Nephron progenitor cell (in vitro differentiated cells): ENCODE results near the gene P2RY2.

ENCODE experiments used
- DNase-seq: peaks from one replicate; pipeline ENCODE4 v3.0.0; 2021
- H3K27ac Mint-ChIP-seq: 2 replicates; pipeline ENCODE4 v1.8.0; 2021; ENCODE audit warnings: mild to moderate bottlenecking, moderate library complexity, mixed read lengths
- H3K27me3 Mint-ChIP-seq: 2 replicates; pipeline ENCODE4 v1.8.0; 2021; ENCODE audit warnings: mild to moderate bottlenecking, low read depth, mixed read lengths; ENCODE audit not compliant: poor library complexity
- H3K36me3 Mint-ChIP-seq: 2 replicates; pipeline ENCODE4 v1.8.0; 2021; ENCODE audit warnings: low read depth, mixed read lengths
- H3K4me1 Mint-ChIP-seq: 2 replicates; pipeline ENCODE4 v1.8.0; 2021; ENCODE audit warnings: mixed read lengths
- H3K4me3 Mint-ChIP-seq: 2 replicates; pipeline ENCODE4 v1.8.0; 2021; ENCODE audit warnings: mild to moderate bottlenecking, moderate library complexity, mixed read lengths
- H3K9me3 Mint-ChIP-seq: 2 replicates; pipeline ENCODE4 v1.8.0; 2021; ENCODE audit warnings: mild to moderate bottlenecking, moderate library complexity, mixed read lengths
- TF ChIP-seq, protein P1 (sequence below): fragments of 200-600 bp; sonication (generic); IDR thresholded peaks from 2 replicates; pipeline ENCODE4 v1.5.0; 2021; ENCODE audit warnings: antibody characterized with exemption

Gene P2RY2

DNA sequence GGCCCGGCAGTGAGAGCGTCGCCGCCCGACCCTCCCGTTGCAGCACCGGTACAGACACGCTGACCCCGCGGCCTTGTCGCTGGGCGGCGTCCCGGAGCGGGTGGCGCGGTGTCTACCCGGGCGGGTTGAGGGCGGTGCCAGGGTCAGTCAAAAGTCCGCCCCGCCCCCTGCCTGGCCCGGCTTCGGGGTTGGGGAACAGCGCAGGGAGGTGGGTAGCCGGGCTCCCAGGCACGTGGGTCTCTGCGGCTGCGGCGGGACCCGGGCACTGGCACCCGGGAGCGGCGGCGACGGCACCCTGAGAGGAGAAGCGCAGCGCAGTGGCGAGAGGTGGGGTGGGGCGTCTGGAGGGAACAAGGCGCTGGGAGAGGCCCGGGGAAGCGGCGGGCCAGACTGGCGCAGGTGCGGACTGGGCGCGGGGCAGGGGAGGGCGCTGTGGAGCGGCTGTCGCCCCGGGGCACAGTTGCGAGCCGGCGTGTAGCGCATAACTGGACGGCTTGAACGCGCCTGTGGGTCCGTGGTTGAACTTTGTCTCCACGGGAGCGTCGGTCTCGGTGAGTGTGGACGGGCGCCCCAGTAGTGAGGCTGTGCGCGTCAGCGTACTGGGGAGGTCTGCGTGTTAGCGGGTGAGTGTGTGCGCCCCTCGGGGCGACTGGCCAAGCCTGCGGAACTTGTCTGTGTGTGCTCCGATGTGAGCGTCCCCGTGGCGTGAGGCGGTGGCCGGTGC lies at the start of gene P2RY2:
Gene P2RY2, plus strand, starts transcription at position 176 of the 724 bp plus-strand sequence. CDS start 15,879 bp downstream, outside the sequence.
- H3K4me1 Mint-ChIP-seq = peaks cover 58% of the 10 kb centered on the region
- TF ChIP-seq, protein P1, sequence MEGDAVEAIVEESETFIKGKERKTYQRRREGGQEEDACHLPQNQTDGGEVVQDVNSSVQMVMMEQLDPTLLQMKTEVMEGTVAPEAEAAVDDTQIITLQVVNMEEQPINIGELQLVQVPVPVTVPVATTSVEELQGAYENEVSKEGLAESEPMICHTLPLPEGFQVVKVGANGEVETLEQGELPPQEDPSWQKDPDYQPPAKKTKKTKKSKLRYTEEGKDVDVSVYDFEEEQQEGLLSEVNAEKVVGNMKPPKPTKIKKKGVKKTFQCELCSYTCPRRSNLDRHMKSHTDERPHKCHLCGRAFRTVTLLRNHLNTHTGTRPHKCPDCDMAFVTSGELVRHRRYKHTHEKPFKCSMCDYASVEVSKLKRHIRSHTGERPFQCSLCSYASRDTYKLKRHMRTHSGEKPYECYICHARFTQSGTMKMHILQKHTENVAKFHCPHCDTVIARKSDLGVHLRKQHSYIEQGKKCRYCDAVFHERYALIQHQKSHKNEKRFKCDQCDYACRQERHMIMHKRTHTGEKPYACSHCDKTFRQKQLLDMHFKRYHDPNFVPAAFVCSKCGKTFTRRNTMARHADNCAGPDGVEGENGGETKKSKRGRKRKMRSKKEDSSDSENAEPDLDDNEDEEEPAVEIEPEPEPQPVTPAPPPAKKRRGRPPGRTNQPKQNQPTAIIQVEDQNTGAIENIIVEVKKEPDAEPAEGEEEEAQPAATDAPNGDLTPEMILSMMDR = peak; percentile 45
- H3K9me3 Mint-ChIP-seq = no peaks in the 10 kb centered on the region
- DNase-seq = peak; percentile 87
- H3K27me3 Mint-ChIP-seq = peaks cover 43% of the 10 kb centered on the region
- no peaks in the 10 kb centered on the region for H3K36me3 Mint-ChIP-seq
- peak within 1 kb of the TSS; percentile 81 for H3K4me3 Mint-ChIP-seq
- H3K27ac Mint-ChIP-seq = no peak within 1 kb of the TSS

DNA sequence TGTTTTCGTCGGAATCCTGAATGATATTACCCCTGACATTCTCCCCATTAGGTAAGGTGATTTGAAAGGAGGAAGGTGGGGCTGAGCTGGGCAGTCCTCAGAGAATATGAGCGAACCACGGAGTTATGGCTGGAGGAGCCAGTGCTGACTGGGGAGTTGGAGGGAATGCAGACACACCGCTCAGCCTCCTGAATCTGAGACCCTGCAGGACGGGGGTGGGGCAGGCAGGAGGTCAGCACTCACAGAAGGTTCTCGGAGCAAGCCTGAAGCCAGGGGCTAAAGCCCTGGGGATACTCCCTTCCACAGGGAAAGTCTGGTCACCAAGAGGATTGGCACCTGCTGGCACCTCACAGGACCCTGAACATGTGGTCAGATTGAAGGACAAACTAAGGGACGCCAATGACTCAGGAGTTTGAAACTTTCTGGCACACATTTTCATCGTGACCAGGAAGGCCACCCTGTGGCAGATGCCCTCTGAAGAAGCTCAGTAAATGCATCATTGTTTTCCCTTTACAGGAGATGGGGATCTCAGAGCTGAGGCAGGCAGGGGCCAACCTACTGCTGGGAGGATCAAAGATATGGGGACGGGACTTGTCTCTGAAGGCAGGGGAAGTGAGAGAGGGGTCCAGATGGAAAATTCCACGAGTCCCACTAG lies 49.0 kb upstream of the P2RY2 start:
- peaks cover 15% of the 10 kb centered on the region for H3K27me3 Mint-ChIP-seq
- H3K9me3 Mint-ChIP-seq = no peaks in the 10 kb centered on the region
- no peaks in the 10 kb centered on the region for H3K36me3 Mint-ChIP-seq
- H3K4me1 Mint-ChIP-seq = peaks cover 35% of the 10 kb centered on the region
- TF ChIP-seq, protein P1 = no peak
- peak; percentile 24 for DNase-seq
- H3K27ac Mint-ChIP-seq = no peak overlapping the region
- H3K4me3 Mint-ChIP-seq = no peak overlapping the region

DNA sequence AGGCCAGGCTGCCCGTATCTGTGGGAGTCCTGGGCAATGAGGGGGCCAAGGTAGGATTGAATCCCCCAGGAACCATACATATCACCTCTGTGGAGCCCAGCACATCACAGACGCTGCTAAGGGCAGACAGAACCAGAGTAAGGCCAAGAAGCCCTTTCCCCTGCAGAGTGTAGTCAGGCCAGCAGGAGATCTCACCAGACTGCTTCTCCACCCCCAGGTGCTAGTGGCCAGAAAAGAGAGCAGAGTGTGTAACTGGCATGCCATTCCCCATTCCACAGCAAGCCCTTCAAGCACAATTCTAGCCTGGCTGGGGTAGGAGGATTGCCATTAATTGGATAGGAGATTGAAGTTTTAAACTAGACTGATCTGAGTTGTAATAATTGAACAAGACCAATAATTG lies 47.9 kb upstream of the P2RY2 start:
- Mint-ChIP-seq H3K4me3 (no peak overlapping the region), H3K4me1 (peaks cover 32% of the 10 kb centered on the region), H3K27ac (no peak overlapping the region), H3K27me3 (peaks cover 12% of the 10 kb centered on the region), H3K9me3 (no peaks in the 10 kb centered on the region), H3K36me3 (no peaks in the 10 kb centered on the region)
- TF ChIP-seq, protein P1 = no peak
- DNase-seq = no peak

DNA sequence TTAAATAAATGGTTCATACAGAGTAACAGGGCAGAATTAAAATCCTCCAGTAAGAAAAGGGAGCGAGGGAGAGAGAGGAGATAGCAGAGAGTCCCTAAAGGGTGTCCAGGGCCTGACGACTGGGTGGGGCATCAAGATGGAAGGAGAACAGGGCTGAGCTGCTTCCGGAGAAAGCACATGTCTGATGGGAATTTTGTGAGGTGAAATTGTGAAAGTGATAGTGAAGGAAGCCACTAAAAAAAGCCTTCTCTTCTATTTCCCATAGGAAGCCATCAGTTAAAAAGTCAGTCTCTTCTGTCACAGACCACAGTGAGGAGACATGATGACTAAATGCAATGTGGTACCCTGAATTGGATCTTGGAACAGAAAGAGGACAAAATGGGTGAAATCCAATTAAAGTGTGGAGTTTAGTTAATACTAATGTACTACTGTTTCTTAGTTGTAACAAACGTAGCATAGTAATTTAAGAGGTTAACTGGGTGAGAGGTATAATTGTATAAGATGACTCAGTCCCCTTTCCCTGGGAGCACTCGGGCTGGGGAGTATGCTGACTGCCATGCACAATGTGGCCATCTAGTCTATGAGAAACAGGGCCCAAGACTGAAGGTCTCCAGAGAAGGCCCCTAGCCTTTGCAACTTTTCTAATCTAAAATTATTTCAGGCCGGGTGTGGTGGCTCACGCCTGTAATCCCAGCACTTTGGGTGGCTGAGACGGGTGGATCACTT lies 46.5 kb upstream of the P2RY2 start:
- Mint-ChIP-seq H3K4me3 (no peak overlapping the region), H3K9me3 (no peaks in the 10 kb centered on the region), H3K27me3 (peaks cover 13% of the 10 kb centered on the region), H3K36me3 (no peaks in the 10 kb centered on the region), H3K4me1 (peaks cover 44% of the 10 kb centered on the region), H3K27ac (peak overlapping the region; percentile 6)
- no peak for DNase-seq
- TF ChIP-seq, protein P1 = no peak

DNA sequence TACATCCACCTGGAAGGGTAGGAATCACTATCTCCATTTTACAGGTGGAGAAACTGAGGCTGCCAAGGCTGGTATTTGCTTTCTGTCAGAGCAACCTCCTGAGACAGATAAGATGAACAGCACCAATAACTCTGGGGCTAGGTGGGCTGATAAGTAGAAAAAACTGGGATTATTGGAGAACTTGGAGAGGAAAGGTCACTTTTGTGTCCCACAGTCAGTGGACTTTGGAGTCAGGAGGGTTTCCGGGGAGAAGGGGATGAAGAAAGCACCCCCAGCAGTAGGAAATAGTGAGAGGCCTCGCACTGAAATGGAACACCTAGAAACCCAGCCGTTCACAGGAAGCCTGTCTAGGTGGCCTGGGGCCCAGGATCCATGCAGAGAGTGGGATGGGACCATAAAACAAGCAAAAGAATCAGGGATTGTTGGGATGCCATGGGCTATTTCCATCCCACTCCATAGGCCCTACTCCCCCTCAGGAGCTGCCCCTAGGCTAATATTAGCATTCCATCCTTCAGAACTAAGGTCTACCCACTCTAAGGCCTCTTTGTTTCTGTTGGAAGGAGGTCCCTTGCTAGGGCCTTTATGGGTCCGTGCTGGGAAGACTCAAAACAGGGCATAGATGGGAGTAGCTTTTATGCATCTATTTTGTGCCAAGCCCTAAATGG lies 45.0 kb upstream of the P2RY2 start:
- DNase-seq = no peak
- Mint-ChIP-seq H3K36me3 (no peaks in the 10 kb centered on the region), H3K9me3 (no peaks in the 10 kb centered on the region), H3K4me3 (no peak overlapping the region), H3K27ac (no peak overlapping the region), H3K27me3 (peaks cover 15% of the 10 kb centered on the region), H3K4me1 (peaks cover 39% of the 10 kb centered on the region)
- TF ChIP-seq, protein P1 = no peak
